Coronary artery (tissue), 2 donors: ENCODE data around the gene LMO1.
A peak's percentile ranks its signal among the peaks of the same experiment; 100 is the strongest.

ENCODE experiments used
- DNase-seq: peaks from one replicate; pipeline ENCODE4 v3.0.0-alpha.2; 2017; ENCODE audit warnings: low spot score
- H3K27ac ChIP-seq, 2 donors: fragments of 200-600 bp; sonication (generic); one replicate each; pipeline ENCODE4 v1.5.1; 2016 to 2019
- H3K4me3 ChIP-seq: fragments of 200-600 bp; sonication (generic); 2 replicates; pipeline ENCODE4 v1.5.1; 2016; ENCODE audit warnings: mild to moderate bottlenecking, moderate library complexity
- TF ChIP-seq, protein P1 (sequence below): fragments of 200-600 bp; sonication (generic); IDR thresholded peaks from one replicate; pipeline ENCODE4 v1.5.1; 2019; ENCODE audit warnings: antibody characterized with exemption

LMO1 gene

DNA sequence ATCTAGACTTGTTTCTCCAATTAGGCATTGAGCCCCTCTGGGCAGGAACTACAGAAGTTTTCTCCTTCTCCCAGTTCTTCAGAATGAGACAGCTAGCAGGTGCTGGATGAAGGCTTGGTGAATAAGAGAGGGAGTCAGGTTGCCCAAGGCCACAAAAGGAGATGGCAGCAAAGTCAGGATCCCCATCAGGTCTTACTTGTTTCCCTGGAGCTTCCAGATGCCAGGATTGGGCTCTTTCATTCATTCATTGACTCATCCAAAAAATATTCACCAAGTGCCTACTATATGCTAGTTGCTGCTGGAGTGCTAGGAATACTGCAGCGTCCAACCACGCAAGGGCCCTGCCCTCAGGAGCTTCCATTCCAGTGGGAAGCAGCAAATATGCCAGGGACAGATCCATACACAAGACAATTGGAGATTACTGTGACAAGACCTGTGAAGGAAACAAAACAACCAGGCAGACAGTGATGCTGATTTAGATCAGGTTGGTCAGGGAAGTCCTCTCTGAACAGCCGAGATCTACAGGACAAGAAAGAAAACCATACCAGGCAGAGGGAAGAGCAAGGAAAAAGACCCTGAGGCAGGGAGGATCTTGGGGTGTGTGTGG is 24.6 kb upstream of the LMO1 start:
- Histone ChIP-seq H3K4me3 (no peak overlapping the region), H3K27ac (no peak overlapping the region)
- DNase-seq, result no peak
- TF ChIP-seq, protein P1, sequence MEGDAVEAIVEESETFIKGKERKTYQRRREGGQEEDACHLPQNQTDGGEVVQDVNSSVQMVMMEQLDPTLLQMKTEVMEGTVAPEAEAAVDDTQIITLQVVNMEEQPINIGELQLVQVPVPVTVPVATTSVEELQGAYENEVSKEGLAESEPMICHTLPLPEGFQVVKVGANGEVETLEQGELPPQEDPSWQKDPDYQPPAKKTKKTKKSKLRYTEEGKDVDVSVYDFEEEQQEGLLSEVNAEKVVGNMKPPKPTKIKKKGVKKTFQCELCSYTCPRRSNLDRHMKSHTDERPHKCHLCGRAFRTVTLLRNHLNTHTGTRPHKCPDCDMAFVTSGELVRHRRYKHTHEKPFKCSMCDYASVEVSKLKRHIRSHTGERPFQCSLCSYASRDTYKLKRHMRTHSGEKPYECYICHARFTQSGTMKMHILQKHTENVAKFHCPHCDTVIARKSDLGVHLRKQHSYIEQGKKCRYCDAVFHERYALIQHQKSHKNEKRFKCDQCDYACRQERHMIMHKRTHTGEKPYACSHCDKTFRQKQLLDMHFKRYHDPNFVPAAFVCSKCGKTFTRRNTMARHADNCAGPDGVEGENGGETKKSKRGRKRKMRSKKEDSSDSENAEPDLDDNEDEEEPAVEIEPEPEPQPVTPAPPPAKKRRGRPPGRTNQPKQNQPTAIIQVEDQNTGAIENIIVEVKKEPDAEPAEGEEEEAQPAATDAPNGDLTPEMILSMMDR, result no peak

DNA sequence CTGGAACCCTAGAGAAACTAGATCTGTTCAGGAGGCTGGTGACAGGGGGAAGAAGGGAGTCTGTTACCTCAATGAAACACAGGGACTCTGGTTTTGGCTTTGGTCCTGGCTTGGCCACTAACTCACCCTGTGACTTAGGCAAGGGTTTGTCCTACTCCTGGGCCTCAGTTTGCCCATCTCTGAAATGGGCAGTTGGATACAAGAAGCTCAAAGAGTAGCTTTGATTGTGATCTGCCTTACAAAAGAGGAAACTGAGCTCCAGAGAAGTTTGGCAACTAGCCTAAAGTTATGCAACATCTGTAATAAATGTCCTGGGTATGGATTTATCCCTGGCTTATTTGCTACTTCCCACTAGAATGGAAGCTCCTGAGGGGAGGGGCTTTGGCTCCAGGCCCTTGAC is 24.0 kb upstream of the LMO1 start:
- no peak overlapping the region for H3K27ac ChIP-seq
- no peak overlapping the region for H3K4me3 ChIP-seq
- TF ChIP-seq, protein P1, result no peak
- DNase-seq, result no peak

DNA sequence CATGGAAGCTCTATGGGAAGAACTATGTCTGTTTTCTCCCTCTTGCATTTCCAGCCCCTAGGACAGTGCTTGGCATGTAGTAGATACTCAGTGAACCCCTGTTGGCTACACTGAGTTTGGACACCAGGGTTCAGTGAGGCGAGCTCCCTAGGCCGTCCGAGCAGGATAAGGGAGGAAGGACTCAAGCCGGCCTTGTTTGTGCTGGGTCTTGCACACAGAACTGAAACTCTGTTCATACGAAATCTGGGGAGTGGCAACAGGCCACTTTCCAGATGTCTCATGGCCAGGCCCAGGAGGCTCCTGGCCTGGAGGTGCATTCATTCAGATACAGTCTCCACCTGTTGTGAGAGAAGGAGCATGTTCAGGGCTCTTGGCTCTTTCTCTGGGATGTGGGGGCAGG is 23.6 kb upstream of the LMO1 start:
- DNase-seq, result peak; percentile 45
- no peak overlapping the region for H3K4me3 ChIP-seq
- H3K27ac ChIP-seq, result no peak overlapping the region
- TF ChIP-seq, protein P1, result no peak

DNA sequence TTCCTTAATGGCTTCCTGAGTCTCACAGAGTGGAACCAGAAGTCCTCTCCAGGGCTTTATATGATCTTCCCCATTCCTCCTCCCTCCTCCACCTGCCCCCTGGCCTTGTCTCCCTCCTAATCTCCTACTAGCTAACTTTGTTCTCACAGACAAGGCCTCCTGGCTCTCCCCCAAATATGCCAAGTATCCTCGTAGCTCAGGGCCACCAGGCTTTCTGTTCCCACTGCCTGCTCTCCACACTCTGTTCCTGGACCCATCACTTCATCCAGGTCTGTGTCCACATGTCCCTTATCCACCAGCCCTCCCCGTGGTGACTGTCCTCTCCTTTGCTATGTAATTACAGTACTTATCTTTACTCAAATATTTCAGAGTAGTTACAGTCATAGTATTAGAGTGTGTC is 23.2 kb upstream of the LMO1 start:
- DNase-seq, result no peak
- H3K4me3 ChIP-seq, result no peak overlapping the region
- H3K27ac ChIP-seq, result no peak overlapping the region
- TF ChIP-seq, protein P1, result no peak

DNA sequence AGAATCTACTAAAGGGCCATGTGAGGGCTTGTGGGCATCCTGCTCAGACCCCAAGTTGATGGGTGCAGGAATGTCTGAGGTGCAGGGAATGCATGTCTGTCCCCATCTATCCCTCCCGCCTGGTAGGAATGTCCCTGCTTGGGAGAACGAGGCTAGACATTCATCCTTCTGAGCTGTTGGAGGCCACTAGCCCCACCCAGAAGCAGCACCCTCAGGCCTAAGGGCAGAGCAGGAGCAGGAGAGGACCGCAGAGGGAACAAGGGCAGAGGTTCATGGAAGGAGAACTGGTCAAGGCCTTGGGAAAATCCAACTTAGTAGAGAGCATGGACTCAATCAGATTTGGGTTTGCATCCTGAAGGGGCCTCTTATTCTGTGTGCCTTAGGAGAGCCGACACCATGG is 22.1 kb upstream of the LMO1 start:
- DNase-seq, result no peak
- TF ChIP-seq, protein P1, result no peak
- Histone ChIP-seq H3K27ac (no peak overlapping the region), H3K4me3 (no peak overlapping the region)

DNA sequence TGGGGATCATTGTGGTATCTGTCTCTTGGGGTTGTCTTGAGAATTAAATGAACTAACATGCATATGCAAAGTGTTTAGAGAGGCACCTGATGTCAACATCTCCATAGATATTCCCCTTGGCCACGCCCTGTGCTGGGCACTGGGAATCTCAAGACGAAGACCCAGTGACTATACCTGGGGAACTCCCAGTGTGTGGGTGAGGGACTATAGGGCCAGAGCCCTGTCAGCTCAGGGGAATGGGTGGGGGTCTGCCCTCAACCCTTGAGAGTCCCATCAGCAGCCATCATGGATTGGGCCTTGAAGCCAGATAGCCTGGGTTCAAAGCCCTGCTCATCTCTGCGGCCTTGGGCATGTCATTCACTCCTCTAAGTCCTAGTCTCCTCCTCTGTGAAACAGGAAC is 21.6 kb upstream of the LMO1 start:
- DNase-seq, result no peak
- TF ChIP-seq, protein P1, result no peak
- Histone ChIP-seq H3K27ac (no peak overlapping the region), H3K4me3 (no peak overlapping the region)

DNA sequence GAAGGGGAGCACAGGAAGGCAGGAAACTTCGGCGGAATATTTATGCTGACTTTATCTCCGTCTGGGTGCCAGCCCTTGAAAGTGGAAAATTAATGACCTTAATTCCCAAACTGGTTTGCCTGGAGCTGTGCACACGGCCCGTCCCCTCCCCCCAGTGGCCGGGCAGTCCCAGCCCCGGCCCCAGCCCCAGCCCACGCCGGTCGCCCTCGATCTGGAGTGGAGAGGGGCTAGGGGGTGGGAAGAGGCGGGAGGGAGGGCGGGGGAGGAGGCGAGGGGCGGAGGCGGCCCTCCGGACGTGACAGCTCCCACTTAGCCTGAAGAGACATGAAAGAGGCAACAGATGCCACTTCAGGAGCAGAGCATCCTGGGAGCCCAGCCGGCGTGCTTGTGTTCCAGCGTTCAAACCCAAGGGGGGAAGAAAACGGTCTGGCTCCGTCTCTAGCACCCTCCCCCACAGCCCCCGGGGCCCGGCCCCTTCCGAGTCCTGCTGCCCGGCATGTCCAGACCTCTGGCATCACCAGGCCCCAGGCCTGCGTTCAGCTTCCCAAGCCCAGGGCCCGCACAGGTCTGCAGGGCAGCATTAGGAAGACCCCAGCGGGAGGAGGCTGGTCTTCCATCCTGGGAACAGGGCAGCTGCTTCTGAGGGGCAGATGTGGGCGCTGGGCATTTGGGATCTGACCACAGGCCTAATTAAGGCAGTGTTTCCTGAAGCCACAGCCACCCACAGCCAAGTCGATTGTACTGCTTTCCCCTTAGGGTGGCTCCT is 20.0 kb upstream of the LMO1 start:
- Histone ChIP-seq H3K4me3 (peak overlapping the region; percentile 58), H3K27ac (no peak overlapping the region)
- TF ChIP-seq, protein P1, result no peak
- peak; percentile 56 for DNase-seq
